Measurements from ENCODE around the gene DHX34. TPM values are rescaled to one million over a fixed set of nuclear protein-coding genes. Genes with fewer than 3 reads are reported as not detected.

DHX34 gene
- total RNA-seq, 6 donors from 2014 or later: 8.4 to 80.7 (median 19.4) TPM

- no peaks in the 10 kb centered on the region for H3K27me3 ChIP-seq
Observed at GRCh38 chr19:47319923-47320871, 28.9 kb upstream of the DHX34 start.

DNA sequence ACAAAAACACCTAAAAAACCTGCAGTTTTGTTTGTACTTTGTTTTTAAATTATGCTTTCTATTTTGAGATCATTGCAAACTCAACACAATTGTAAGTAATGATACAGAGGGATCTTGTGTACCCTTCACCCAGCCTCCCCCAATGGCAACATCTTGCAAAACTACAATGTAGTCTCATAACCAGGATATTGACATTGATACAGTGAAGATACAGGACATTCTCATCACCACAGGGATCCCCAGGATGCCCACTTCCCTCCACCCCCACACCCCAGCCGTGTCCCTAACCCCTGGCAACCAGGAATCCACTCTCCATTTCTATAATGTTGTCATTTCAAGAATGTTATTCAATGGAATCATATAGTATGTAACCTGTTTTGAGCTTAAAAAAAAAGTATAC lies 27.5 kb upstream of the DHX34 start:
- no peak overlapping the region for H3K4me3 ChIP-seq
- no peak for ATAC-seq (ENCODE audit: low FRiP score in 2 of 2)
- no peak for TF ChIP-seq POLR2A (IDR thresholded peaks at IDR 0.05)
- no peak for TF ChIP-seq CTCF (IDR thresholded peaks at IDR 0.05)
- no peak for TF ChIP-seq POLR2AphosphoS5 (IDR thresholded peaks at IDR 0.05)
- no peak for TF ChIP-seq EP300 (IDR thresholded peaks at IDR 0.05)

More at GRCh38 chr19:47319923-47320871, 28.9 kb upstream of the DHX34 start:
- ATAC-seq (ENCODE audit: low FRiP score in 2 of 2) (no peak), DNase-seq (no peak)
- 90 to 91% methylated on average over 38 to 46 of the region's 46 CpGs for WGBS, 2 donors
- peaks cover 0 to 7% (median 0%) of the 10 kb centered on the region in 4 donors for H3K4me1 ChIP-seq
- peaks cover 0 to 6% (median 0%) of the 10 kb centered on the region in 4 donors for H3K36me3 ChIP-seq
- no peaks in the 10 kb centered on the region for H3K9me3 ChIP-seq
- H3K27ac ChIP-seq: peak overlapping the region in 1 of 4 donors; percentile 46
- H3K4me3 ChIP-seq: no peak overlapping the region
- no peak for TF ChIP-seq POLR2A (IDR thresholded peaks at IDR 0.05)
- no peak for TF ChIP-seq CTCF (IDR thresholded peaks at IDR 0.05)

DNA sequence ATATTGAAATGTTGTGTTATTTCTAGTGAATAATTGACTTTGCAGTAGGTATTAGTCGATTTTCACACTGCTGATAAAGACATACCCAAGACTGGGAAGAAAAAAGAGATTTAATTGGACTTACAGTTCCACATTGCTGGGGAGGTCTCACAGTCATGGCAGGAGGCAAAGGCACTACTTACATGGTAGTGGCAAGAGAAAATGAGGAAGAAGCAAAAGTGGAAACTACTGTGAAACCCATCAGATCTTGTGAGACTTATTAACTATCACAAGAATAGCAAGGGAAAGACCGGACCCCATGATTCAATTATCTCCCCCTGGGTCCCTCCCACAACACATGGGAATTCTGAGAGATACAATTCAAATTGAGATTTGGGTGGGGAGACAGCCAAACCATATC lies 27.1 kb upstream of the DHX34 start:
- Histone ChIP-seq H3K27ac (peak overlapping the region in 2 of 4 donors; percentile 40 to 88), H3K4me3 (no peak overlapping the region), H3K36me3 (peaks cover 0 to 6% (median 0%) of the 10 kb centered on the region in 4 donors), H3K27me3 (no peaks in the 10 kb centered on the region), H3K4me1 (no peaks in the 10 kb centered on the region), H3K9me3 (no peaks in the 10 kb centered on the region)
- ATAC-seq (ENCODE audit: low FRiP score in 2 of 2) (no peak), DNase-seq (no peak)
- peak in 1 of 2 donors; percentile 32 for TF ChIP-seq POLR2AphosphoS5 (IDR thresholded peaks at IDR 0.05)
- TF ChIP-seq EP300 (IDR thresholded peaks at IDR 0.05): no peak
- TF ChIP-seq POLR2A (IDR thresholded peaks at IDR 0.05): peak in 1 of 4 donors; percentile 43
- no peak for TF ChIP-seq CTCF (IDR thresholded peaks at IDR 0.05)
- 77 to 83% methylated on average over 2 of the region's 2 CpGs for WGBS, 2 donors

More for the DNA sequence above, 27.5 kb upstream of the DHX34 start:
- DNase-seq: no peak
- Histone ChIP-seq H3K27ac (peak overlapping the region in 2 of 4 donors; percentile 40 to 46), H3K9me3 (no peaks in the 10 kb centered on the region), H3K27me3 (no peaks in the 10 kb centered on the region), H3K4me1 (no peaks in the 10 kb centered on the region), H3K36me3 (peaks cover 0 to 6% (median 0%) of the 10 kb centered on the region in 4 donors)
- WGBS, 2 donors: 65 to 78% methylated on average over 1 of the region's 1 CpG

- TF ChIP-seq CTCF (IDR thresholded peaks at IDR 0.05) (no peak), POLR2A (IDR thresholded peaks at IDR 0.05) (no peak), EP300 (IDR thresholded peaks at IDR 0.05) (no peak), POLR2AphosphoS5 (IDR thresholded peaks at IDR 0.05) (no peak)
- peak overlapping the region; percentile 30 to 88 (median 66) for H3K27ac ChIP-seq
- H3K27me3 ChIP-seq: no peaks in the 10 kb centered on the region
- DNase-seq (no peak), ATAC-seq (ENCODE audit: low FRiP score in 2 of 2) (peak in 1 of 2 donors; percentile 18)
- 69 to 73% methylated on average over 8 of the region's 8 CpGs for WGBS, 2 donors
- no peaks in the 10 kb centered on the region for H3K4me1 ChIP-seq
- peaks cover 0 to 6% (median 0%) of the 10 kb centered on the region in 4 donors for H3K36me3 ChIP-seq
- no peak overlapping the region for H3K4me3 ChIP-seq
- no peaks in the 10 kb centered on the region for H3K9me3 ChIP-seq
Observed at GRCh38 chr19:47323409-47323808, 25.7 kb upstream of the DHX34 start.

Measured in upper lobe of left lung (tissue), 6 donors.